ENCODE measurements around the gene CTNNBL1.

The CTNNBL1 gene

DNA sequence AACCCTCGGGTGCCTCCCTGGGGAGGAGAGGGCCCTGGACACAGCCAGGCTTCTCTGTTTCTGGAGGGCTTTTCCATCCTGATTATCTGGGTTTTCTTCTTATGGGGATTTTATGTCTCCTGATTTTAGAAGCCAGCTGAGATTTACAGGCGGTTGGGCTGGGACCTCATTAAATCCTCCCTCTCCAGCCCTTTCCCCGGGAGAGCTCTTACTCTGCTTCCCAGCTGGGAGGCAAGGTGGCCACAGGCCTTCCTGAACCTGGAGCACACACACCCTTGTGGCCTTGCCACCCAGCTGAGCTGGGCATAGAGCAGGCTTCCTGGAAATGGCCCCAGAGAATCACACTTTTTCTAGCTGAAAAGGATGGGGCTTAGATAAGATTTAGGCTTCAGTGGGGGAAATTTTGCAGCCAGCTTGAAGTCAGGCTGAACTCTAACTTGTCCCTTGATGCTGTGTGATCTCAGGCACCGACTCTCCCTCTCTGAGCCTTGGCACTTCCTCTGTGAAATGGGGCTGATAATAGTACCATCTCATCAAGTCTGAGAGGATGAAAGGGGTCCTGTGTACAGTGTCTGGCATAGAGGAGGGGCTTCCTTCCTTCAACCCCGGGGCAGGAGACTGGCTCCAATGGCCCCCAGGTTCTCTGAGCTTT, 225.7 kb downstream of the CTNNBL1 start:
- DNase-seq (ENCODE audit: low read depth) = no peak

DNA sequence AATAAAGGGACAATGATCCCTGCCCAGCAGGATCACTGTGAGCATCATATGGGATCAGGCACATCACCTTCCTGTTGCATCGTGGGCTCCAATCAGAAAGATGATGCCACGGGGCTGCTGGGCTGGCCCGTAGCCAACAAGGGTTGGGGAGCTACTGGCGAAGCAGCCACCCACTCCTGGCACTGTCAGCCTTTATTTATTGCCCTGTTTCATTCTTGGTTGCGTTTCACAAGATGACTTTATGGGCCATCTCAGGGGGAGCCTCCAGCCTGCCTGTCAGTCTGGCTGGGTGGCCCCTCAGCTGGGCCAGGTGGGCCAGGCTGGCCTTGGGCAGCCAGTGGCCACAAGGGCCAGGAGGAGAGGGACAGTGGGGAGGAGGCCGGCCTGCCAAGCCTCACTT, 226.4 kb downstream of the CTNNBL1 start:
- DNase-seq (ENCODE audit: low read depth) = no peak

DNA sequence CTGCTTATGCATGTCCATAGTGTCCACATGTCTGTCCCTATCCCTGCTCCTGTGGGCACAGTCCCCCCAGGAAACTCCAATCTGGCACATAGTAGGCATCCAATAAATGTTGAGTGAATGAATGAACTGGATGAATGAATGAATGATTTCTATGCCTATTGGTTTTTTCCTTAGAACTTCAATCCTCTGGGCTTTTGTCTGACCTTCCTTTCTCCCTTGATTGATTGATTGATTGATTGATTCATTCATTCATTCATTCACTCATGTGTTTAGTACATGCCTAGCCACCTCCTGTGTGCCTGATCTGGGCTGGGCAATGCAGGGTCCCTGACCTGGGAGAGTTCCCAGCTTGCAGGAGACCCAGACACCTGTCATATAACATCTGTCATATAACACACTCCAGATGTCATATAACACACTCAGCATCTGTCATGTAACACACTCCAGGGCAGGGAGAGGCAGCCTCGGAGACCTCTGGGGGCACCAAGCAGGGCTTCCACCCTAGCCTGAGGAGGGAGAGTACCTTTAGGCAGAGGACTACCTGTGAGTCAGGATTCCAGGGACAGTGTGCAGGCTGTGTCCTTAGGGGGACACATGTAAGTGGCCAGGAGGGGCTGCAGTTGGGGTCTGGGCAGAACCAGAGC, 227.0 kb downstream of the CTNNBL1 start:
- DNase-seq (ENCODE audit: low read depth) = no peak

DNA sequence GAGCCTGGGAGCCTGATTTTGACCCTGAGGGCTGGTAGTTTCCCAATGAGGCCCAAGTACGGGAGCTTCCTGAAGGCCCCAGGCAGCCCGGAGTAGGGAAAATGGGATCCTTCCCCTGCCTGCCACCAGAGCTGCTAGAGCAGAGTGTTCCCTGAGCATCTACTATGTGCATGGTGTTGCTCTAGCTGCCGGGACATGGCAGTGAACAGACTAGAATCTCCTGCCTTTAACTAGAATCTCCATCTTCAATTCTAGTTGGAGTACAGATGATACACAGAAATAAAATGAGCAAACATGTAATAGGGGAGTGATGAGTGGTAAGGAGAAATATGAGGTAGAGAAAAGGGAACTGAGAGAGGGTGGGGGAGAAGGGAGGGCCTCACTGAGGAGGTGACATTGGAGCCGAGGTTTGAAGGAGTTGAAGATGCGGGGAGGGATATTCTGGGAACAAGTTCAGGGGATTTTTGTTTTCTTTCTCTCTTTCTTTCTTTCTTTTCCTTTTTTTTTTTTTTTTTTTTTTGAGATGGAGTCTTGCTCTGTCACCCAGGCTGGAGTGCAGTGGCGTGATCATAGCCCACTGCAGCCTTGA, 227.6 kb downstream of the CTNNBL1 start:
- no peak for DNase-seq (ENCODE audit: low read depth)
